ENCODE results near the gene NDUFAF2.
"Not testable (repeated sequence)": the region's sequence is repeated elsewhere in the genome, so short reads cannot be mapped to it uniquely, and the experiment has no call there.

Gene NDUFAF2

DNA sequence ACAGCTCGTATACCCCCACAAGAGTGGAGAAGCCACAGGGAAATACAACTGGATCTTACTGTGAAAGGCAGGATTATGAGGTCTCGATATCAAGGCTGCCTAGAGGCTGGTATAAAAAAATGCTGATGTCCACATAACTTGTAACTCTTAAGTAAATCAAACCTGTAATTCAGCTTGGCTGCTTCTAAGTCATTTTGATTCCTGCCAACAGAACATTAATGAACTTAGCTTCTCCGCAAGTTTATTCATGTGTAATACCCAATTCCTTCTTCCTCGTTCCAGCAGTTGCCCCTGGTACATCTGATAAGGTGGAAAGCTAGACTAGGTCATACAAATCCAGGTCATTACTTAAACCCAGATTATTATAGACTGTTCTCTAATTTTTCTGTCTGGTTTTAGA, 233.7 kb downstream of the NDUFAF2 start:
- no peak for DNase-seq (ENCODE audit: low read depth)

DNA sequence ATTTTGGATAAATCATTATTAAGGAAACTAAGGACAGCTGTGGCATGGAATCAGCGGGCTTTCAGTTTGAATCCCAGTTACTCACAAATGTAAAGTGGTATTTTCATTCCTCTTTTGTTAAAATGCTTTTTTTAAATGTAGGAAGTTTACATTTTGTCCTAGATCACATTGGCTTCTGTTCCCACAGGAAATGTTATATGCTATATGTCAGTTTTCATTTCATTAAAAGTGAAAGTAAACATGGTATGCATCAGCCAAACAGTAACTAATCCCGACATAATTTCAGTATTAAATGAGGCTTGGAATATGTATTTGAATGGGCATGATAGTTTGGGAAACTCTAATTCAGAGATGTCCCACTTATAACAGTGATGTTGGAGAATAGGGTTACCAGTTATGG, 235.9 kb downstream of the NDUFAF2 start:
- no peak for DNase-seq (ENCODE audit: low read depth)

DNA sequence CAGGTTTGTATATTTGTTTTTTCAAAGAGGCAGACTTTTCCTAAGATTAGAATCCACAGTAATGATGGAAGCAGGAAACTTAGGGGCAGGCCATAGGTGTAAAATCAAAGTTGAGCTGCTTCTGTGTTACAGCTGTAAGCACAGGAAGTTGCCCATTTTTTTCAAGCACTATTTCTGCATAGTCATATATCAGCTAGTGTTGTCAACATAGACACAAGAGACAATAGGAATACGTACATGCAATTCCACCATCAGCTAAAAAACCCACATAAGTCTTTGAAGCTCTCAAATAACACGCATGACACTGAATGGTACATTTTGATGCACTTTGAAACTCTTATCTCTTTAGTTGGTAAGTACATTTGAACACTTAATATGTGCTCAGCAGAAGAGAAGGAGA, 237.4 kb downstream of the NDUFAF2 start:
- DNase-seq (ENCODE audit: low read depth): no peak

DNA sequence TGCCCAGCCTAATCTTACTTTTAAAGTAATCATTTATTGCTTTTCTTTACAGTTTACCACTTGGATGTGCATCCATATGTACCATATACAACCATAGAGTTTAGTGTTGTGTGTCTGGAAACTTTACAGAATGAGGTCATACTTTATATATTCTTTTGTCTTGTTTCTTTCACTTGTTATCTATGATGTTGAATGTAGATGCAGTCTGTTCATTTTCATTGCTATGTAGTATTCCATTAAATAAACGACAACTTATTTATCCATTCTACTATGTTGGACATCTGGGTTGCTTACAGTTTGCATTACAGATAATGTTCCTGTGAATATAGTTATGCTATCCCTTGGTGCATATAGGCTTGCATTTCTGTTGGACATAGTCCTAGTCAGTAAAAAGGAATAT, 238.5 kb downstream of the NDUFAF2 start:
- DNase-seq (ENCODE audit: low read depth): no peak

DNA sequence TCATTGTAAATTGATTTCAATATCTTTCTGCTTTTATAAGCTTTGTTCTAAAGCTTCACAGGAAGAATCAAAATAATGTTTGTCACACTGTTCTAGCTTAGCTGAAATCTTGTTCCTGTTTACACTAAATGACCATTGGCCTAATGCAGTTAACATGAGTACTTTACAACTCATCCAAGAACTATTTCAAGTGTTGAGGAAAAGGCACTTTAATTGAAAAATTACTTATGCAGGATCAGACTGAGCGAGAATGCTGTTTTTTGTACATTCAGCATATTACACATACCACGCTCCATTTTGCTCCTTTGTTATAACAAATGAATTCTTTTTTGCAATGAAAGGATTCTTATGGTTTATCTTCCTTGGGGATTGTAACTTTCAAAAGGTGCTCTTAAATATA, 239.7 kb downstream of the NDUFAF2 start:
- no peak for DNase-seq (ENCODE audit: low read depth)

DNA sequence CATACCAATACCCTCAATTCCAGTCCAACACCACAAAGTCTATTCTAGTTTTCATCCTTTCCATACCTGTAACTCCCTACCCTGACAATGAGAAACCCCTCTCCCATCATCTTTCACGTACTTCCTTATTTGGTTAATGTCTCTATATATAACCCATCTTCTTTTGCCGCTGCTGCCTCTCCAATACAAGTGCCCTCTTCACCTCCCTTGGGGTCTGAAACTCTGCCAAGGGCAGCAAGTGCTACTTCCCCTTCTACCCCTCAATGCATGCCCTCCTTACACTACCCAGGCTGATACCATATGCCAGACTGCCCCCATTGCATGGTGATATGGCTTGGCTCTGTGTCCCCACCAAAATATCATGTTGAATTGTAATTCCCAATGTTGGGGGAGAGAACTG, 241.6 kb downstream of the NDUFAF2 start:
- no peak for DNase-seq (ENCODE audit: low read depth)

DNA sequence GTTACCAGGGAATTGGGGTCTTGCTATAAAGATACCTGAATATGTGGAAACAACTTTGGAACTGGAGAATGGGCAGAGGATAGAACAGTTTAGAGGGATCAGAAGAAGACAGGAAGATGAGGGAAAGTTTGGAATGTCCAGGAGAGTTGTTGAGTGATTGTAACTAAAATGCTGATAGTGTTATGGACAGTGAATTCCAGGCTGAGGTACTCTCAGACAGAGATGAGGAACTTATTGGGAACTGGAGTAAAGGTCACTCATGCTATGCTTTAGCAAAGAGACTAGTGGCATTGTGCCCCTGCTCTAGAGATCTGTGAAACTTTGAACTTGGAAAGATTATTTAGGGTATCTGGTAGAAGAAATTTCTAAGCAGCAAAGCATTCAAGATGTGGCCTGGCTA, 242.3 kb downstream of the NDUFAF2 start:
- DNase-seq (ENCODE audit: low read depth): not testable (repeated sequence)

DNA sequence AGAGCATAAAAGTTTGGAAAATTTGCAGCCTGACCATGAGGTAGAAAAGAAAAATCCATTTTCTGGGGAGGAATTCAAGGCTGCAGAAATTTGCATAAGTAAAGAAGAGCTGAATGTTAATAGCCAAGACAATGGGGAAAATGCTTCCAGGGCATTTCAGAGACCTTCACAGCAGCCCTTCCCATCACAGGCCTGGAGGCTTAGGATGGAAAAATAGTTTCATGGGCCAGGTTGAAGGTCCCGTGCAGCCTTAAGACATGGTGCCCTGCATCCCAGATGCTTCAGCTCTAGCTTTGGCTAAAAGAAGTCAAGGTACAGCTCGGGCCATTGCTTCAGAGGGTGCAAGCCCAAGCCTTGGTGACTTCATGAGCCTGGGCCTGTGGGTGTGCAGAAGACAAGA, 242.8 kb downstream of the NDUFAF2 start:
- not testable (repeated sequence) for DNase-seq (ENCODE audit: low read depth)

DNA sequence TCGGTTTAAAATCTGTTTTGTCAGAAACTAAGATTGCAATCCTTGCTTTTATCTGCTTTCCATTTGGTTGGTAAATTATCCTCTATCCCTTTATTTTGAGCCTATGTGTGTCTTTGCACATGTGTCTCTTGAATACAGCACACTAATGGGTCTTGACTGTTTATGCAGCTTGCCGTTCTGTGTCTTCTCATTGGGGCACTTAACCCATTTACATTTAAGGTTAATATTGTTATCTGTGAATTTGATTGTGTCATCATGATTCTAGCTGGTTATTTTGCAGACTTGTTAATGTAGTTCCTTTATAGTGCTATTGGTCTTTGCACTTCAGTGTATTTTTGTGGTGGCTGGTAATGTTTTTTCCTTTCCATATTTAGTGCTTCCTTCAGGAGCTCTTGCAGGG, 253.6 kb downstream of the NDUFAF2 start:
- DNase-seq (ENCODE audit: low read depth): no peak

DNA sequence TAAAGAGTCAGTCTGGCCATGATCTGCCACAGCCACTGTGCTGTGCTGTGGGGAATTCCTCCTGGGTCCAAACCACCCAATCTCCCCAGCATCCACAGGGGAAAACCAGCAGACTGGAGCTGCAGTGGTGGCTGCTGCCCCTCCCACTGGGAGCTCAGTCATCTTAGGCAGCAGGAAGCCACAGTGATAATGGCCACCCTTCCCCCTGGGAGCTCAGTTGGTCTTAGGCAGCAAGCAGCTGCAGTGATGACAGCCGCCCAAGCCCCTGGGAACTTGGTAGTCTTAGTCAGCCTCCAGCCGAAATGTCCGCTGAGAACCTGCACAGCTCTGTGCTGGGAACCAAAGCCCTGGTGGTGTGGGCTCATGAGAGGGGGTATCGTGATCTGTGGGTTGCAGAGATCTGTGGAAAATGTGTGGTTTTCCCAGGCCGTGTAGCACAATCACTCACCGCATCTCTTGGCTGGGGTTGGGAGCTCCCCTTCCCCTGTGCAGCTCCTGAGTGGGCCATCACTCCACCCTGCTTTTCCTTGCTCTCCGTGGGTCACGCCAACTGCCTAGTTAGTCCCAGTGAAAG, 255.7 kb downstream of the NDUFAF2 start:
- DNase-seq (ENCODE audit: low read depth): no peak

DNA sequence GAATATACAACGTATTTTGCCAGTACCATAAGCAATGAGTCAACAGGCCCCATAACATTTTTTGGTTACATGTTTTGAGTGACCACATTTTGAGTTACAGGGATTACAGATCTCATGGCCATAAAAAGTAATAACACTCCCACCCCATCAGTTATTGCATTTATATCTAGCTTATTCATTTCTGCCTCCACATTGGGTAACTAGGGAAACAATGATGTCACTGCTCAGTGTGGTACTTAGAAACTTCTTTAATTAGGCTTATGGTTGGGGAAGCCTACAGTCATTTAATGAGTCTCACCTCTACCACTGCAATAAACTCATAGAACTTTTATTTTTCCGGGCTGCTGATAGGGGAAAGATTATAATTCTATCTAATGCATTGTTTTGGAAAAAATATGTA, 257.2 kb downstream of the NDUFAF2 start:
- DNase-seq (ENCODE audit: low read depth): no peak
